Testis (tissue), 2 donors: ENCODE results near the gene RAB17.

Experiments
- CTCF ChIP-seq, 3 experiments: fragments of 450-650 bp in 2 of 3; fragments of 200-600 bp in 1 of 3; sonication (generic) in 1 of 3; IDR thresholded peaks; one replicate each; pipeline ENCODE4 v1.5.1; 2016 to 2019; ENCODE audit warnings: antibody characterized with exemption in 3 of 3, mild to moderate bottlenecking in 2 of 3, moderate library complexity in 1 of 3
- POLR2A ChIP-seq: fragments of 450-650 bp; IDR thresholded peaks from one replicate; pipeline ENCODE4 v1.6.1; 2017; ENCODE audit warnings: antibody characterized with exemption, mild to moderate bottlenecking, moderate library complexity

GRCh38 chr2:237527766-237528165 is 62.8 kb downstream of the RAB17 start:
- TF ChIP-seq CTCF (IDR thresholded peaks at IDR 0.05) (no peak), POLR2A (no peak)
